Natural killer cell (primary cell): ENCODE measurements around the gene C1QB. TPM values are rescaled to one million over a fixed set of nuclear protein-coding genes. Genes with fewer than 3 reads are reported as not detected.

Source experiments
- ATAC-seq, 3 donors: fragments of 150-1000 bp in 2 of 3; fragments of 200-7000 bp in 1 of 3; cut with Tn5 transposase; 1 replicate in 1 of 3; 2 replicates in 2 of 3; pipeline ENCODE4 v1.10.0; 2021; ENCODE audit warnings: mild to moderate bottlenecking in 2 of 3, moderate library complexity in 2 of 3
- DNase-seq, 2 donors: peaks; one replicate each; pipeline versions ENCODE4 v3.0.0 to v3.0.0-alpha.2; 2013 to 2021; ENCODE audit warnings: mixed read lengths in 1 of 2
- H3K27ac ChIP-seq: one replicate; pipeline ENCODE4 v1.5.1; 2013; ENCODE audit warnings: mild to moderate bottlenecking, low read length
- H3K27me3 ChIP-seq: one replicate; pipeline ENCODE4 v1.6.1; 2013; ENCODE audit warnings: low read length; ENCODE audit not compliant: control insufficient read depth, insufficient read depth
- H3K36me3 ChIP-seq: one replicate; pipeline ENCODE4 v1.6.1; 2013; ENCODE audit warnings: low read length; ENCODE audit not compliant: control insufficient read depth, insufficient read depth
- H3K4me1 ChIP-seq: one replicate; pipeline ENCODE4 v1.6.1; 2013; ENCODE audit warnings: low read length; ENCODE audit not compliant: control insufficient read depth, insufficient read depth
- H3K4me3 ChIP-seq: one replicate; pipeline ENCODE4 v1.5.1; 2013; ENCODE audit warnings: low read length
- H3K9me3 ChIP-seq: one replicate; pipeline ENCODE4 v1.6.1; 2013; ENCODE audit warnings: low read length; ENCODE audit not compliant: control insufficient read depth, insufficient read depth
- H3K27ac Mint-ChIP-seq, 2 donors: one replicate each; pipeline ENCODE4 v1.8.0; 2022; ENCODE audit warnings: mild to moderate bottlenecking in 2 of 2, mixed read lengths in 2 of 2, moderate library complexity in 1 of 2
- H3K27me3 Mint-ChIP-seq, 2 donors: one replicate each; pipeline ENCODE4 v1.8.0; 2022; ENCODE audit warnings: low read depth in 2 of 2, mixed read lengths in 2 of 2
- H3K36me3 Mint-ChIP-seq: one replicate; pipeline ENCODE4 v1.8.0; 2022; ENCODE audit warnings: mixed read lengths
- H3K4me1 Mint-ChIP-seq, 2 donors: one replicate each; pipeline ENCODE4 v1.8.0; 2022; ENCODE audit warnings: mixed read lengths in 2 of 2
- H3K4me3 Mint-ChIP-seq: one replicate; pipeline ENCODE4 v1.8.0; 2022; ENCODE audit warnings: mild to moderate bottlenecking, moderate library complexity, mixed read lengths
- H3K9me3 Mint-ChIP-seq, 2 donors: one replicate each; pipeline ENCODE4 v1.8.0; 2022; ENCODE audit warnings: mixed read lengths in 2 of 2
- CTCF ChIP-seq: fragments of 200-600 bp; IDR thresholded peaks from one replicate; pipeline ENCODE4 v1.8.0; 2022; ENCODE audit warnings: antibody characterized with exemption
- WGBS: methylation state at CpG from one replicate; pipeline ENCODE4 v1.1.7; 2013; ENCODE audit warnings: missing lambda C conversion rate; ENCODE audit not compliant: insufficient coverage; 5-methylcytosine and 5-hydroxymethylcytosine counted together
- intact Hi-C: fragments of 100-400 bp; cut with micrococcal nuclease; formaldehyde crosslinking; loops from one replicate; pipeline ENCODE4 v1.14.2; 2022
- total RNA-seq, 4 donors: library from RNA; stranded (reverse); fragments of 120-200 nt in 1 of 4; gene quantifications; one replicate each; pipeline versions ENCODE4 v1.2.3 to v1.2.4, GENCODE V29; 2013 to 2022

C1QB gene
- total RNA-seq, 3 donors from 2014 or later (not counting 1 experiment from before 2014, with no cell fraction given): 0.70 to 1.3 TPM; not detected in 1

GRCh38 chr1:22609291-22609690, 43.7 kb upstream of the C1QB start:
- Mint-ChIP-seq H3K4me3 (no peak overlapping the region), H3K27me3 (peaks cover 34 to 64% of the 10 kb centered on the region in 2 donors), H3K9me3 (no peaks in the 10 kb centered on the region), H3K4me1 (no peaks in the 10 kb centered on the region), H3K36me3 (no peaks in the 10 kb centered on the region), H3K27ac (no peak overlapping the region)
- DNase-seq: no peak
- intact Hi-C loops: no loop called here
- Histone ChIP-seq H3K27ac (no peak overlapping the region), H3K4me3 (no peak overlapping the region), H3K36me3 (no peaks in the 10 kb centered on the region), H3K27me3 (peaks cover 3% of the 10 kb centered on the region), H3K9me3 (no peaks in the 10 kb centered on the region), H3K4me1 (no peaks in the 10 kb centered on the region)
- TF ChIP-seq CTCF: no peak
- WGBS: 53% methylated on average over 3 of the region's 6 CpGs
- no peak for ATAC-seq

- peak in 1 of 2 donors; percentile 19 for DNase-seq
- no peaks in the 10 kb centered on the region for H3K9me3 ChIP-seq
These were observed 41.5 kb upstream of the C1QB start for GRCh38 chr1:22611530-22611947.

GRCh38 chr1:22612671-22613571, 40.1 kb upstream of the C1QB start:
- no peak for TF ChIP-seq CTCF
- H3K4me1 Mint-ChIP-seq: no peaks in the 10 kb centered on the region
- H3K27me3 ChIP-seq: no peaks in the 10 kb centered on the region
- no peak overlapping the region for H3K4me3 Mint-ChIP-seq
- WGBS: 50% methylated on average over 12 of the region's 12 CpGs
- no peaks in the 10 kb centered on the region for H3K9me3 ChIP-seq
- H3K4me3 ChIP-seq: no peak overlapping the region
- intact Hi-C loops: no loop called here
- H3K27ac Mint-ChIP-seq: no peak overlapping the region
- no peaks in the 10 kb centered on the region for H3K36me3 ChIP-seq
- H3K27ac ChIP-seq: no peak overlapping the region
- DNase-seq: no peak
- H3K9me3 Mint-ChIP-seq: no peaks in the 10 kb centered on the region
- no peaks in the 10 kb centered on the region for H3K36me3 Mint-ChIP-seq
- H3K27me3 Mint-ChIP-seq: peaks cover 26 to 34% of the 10 kb centered on the region in 2 donors
- no peaks in the 10 kb centered on the region for H3K4me1 ChIP-seq
- ATAC-seq: no peak

More at GRCh38 chr1:22611530-22611947, 41.5 kb upstream of the C1QB start:
- Mint-ChIP-seq H3K4me1 (no peaks in the 10 kb centered on the region), H3K9me3 (no peaks in the 10 kb centered on the region), H3K27me3 (peaks cover 31 to 46% of the 10 kb centered on the region in 2 donors), H3K27ac (no peak overlapping the region), H3K4me3 (no peak overlapping the region), H3K36me3 (no peaks in the 10 kb centered on the region)
- H3K27me3 ChIP-seq: no peaks in the 10 kb centered on the region
- no peaks in the 10 kb centered on the region for H3K4me1 ChIP-seq
- no peaks in the 10 kb centered on the region for H3K36me3 ChIP-seq
- ATAC-seq: no peak
- intact Hi-C loops: no loop called here
- 31% methylated on average over 7 of the region's 7 CpGs for WGBS
- no peak overlapping the region for H3K4me3 ChIP-seq
- TF ChIP-seq CTCF: no peak
- no peak overlapping the region for H3K27ac ChIP-seq
